ENCODE data around the gene SESTD1.

- TF ChIP-seq CTCF (IDR thresholded peaks at IDR 0.05; ENCODE audit: low read length), result no peak
- TF ChIP-seq EZH2 (IDR thresholded peaks at IDR 0.05; ENCODE audit: borderline replicate concordance, low read length), result no peak
These were observed 33.3 kb upstream of the SESTD1 start for GRCh38 chr2:179297927-179298326.

Measured in OCI-LY1 (cell line).